Tibial nerve (tissue), 4 donors: ENCODE data around the gene SYVN1.

Experiments
- CTCF ChIP-seq, 5 experiments: fragments of 200-600 bp in 3 of 5; fragments of 450-650 bp in 2 of 5; sonication (generic) in 3 of 5; IDR thresholded peaks; one replicate each; pipeline ENCODE4 v1.5.1; 2016 to 2019; ENCODE audit warnings: antibody characterized with exemption in 5 of 5, mild to moderate bottlenecking in 3 of 5, moderate library complexity in 2 of 5
- EP300 ChIP-seq, 2 donors: sonication (generic); formaldehyde crosslinking; IDR thresholded peaks; one replicate each; pipeline ENCODE4 v1.6.1; 2017; ENCODE audit warnings: antibody characterized with exemption in 2 of 2, mild to moderate bottlenecking in 1 of 2

- TF ChIP-seq CTCF (IDR thresholded peaks at IDR 0.05) = no peak
- TF ChIP-seq EP300 (IDR thresholded peaks at IDR 0.05) = no peak
These were observed 51.0 kb downstream of the SYVN1 start for GRCh38 chr11:65083134-65083833.
